ENCODE data around the gene TEPSIN.

TEPSIN gene

DNA sequence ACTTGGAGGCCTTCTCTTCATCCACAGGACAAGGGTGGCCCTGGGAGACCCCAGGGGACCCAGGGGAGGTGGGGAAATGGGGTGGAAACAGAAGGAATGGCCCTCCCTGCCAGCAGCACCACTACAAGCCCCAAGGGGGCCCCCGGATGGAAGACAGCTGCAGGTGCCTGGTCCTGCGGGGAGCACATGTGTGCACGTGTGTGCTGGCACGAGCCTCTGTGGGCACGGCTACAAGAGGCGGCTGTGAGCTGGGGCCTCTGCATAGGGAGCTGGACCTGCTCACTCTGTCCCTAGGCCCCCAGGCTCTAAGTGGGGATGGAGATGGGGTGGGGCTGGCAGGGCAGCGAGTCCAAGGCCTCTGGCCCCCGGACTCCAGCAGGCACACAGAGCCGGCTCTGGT is 59.6 kb downstream of the TEPSIN start:
- TF ChIP-seq, protein P1, sequence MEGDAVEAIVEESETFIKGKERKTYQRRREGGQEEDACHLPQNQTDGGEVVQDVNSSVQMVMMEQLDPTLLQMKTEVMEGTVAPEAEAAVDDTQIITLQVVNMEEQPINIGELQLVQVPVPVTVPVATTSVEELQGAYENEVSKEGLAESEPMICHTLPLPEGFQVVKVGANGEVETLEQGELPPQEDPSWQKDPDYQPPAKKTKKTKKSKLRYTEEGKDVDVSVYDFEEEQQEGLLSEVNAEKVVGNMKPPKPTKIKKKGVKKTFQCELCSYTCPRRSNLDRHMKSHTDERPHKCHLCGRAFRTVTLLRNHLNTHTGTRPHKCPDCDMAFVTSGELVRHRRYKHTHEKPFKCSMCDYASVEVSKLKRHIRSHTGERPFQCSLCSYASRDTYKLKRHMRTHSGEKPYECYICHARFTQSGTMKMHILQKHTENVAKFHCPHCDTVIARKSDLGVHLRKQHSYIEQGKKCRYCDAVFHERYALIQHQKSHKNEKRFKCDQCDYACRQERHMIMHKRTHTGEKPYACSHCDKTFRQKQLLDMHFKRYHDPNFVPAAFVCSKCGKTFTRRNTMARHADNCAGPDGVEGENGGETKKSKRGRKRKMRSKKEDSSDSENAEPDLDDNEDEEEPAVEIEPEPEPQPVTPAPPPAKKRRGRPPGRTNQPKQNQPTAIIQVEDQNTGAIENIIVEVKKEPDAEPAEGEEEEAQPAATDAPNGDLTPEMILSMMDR (IDR thresholded peaks at IDR 0.05) = no peak
- Histone ChIP-seq H3K27me3 (ENCODE audit: control insufficient read depth, insufficient read depth, low read length) (no peaks in the 10 kb centered on the region), H3K79me2 (no peaks in the 10 kb centered on the region), H3K27ac (no peak overlapping the region), H2AFZ (no peak overlapping the region), H3K9me3 (ENCODE audit: control insufficient read depth, low read length) (no peaks in the 10 kb centered on the region), H3K9ac (no peak overlapping the region), H3K4me1 (no peaks in the 10 kb centered on the region), H3K4me2 (ENCODE audit: low read length) (no peak overlapping the region), H3K36me3 (ENCODE audit: control insufficient read depth, insufficient read depth, low read length) (no peaks in the 10 kb centered on the region), H3K4me3 (ENCODE audit: low read depth, low read length) (no peak overlapping the region)

All from parathyroid adenoma (tissue), 2 donors.